Stimulated activated CD4-positive, alpha-beta T cell treated with anti-CD3 and anti-CD28 coated beads, Interleukin-4, amount 100 ng/mL, for 24 hours (primary cell): ENCODE results near the gene FCGR3B.
"Not testable (repeated sequence)": the region's sequence is repeated elsewhere in the genome, so short reads cannot be mapped to it uniquely, and the experiment has no call there.

ENCODE experiments used
- DNase-seq: peaks from one replicate; pipeline ENCODE4 v3.0.0-alpha.2; 2020

The FCGR3B gene

GRCh38 chr1:161605024-161605423 lies 26.0 kb downstream of the FCGR3B start:
- not testable (repeated sequence) for DNase-seq

GRCh38 chr1:161597077-161597476 lies 33.9 kb downstream of the FCGR3B start:
- not testable (repeated sequence) for DNase-seq

GRCh38 chr1:161595583-161595982 lies 35.4 kb downstream of the FCGR3B start:
- DNase-seq, result not testable (repeated sequence)

- not testable (repeated sequence) for DNase-seq
These were observed 35.8 kb downstream of the FCGR3B start for GRCh38 chr1:161595173-161595572.

GRCh38 chr1:161594269-161594984 lies 36.5 kb downstream of the FCGR3B start:
- not testable (repeated sequence) for DNase-seq

- DNase-seq, result not testable (repeated sequence)
These were observed 37.8 kb downstream of the FCGR3B start for GRCh38 chr1:161593092-161593755.

- DNase-seq, result not testable (repeated sequence)
These were observed 38.4 kb downstream of the FCGR3B start for GRCh38 chr1:161592586-161592985.

- DNase-seq, result not testable (repeated sequence)
These were observed 41.1 kb downstream of the FCGR3B start for GRCh38 chr1:161589920-161590319.

GRCh38 chr1:161589365-161589764 lies 41.6 kb downstream of the FCGR3B start:
- not testable (repeated sequence) for DNase-seq

- not testable (repeated sequence) for DNase-seq
These were observed 42.4 kb downstream of the FCGR3B start for GRCh38 chr1:161588596-161588995.

GRCh38 chr1:161582882-161583281 lies 48.1 kb downstream of the FCGR3B start:
- DNase-seq, result not testable (repeated sequence)

- not testable (repeated sequence) for DNase-seq
These were observed 50.0 kb downstream of the FCGR3B start for GRCh38 chr1:161580879-161581537.

GRCh38 chr1:161579856-161580507 lies 51.0 kb downstream of the FCGR3B start:
- DNase-seq, result not testable (repeated sequence)

GRCh38 chr1:161576676-161577075 lies 54.3 kb downstream of the FCGR3B start:
- DNase-seq, result not testable (repeated sequence)
